CD14-positive monocyte (primary cell): ENCODE data around the gene KIF26A. TPM values are rescaled to one million over a fixed set of nuclear protein-coding genes. Genes with fewer than 3 reads are reported as not detected.

Source experiments
- DNase-seq, 3 donors: peaks; one replicate each; pipeline ENCODE4 v3.0.0-alpha.2; 2011 to 2022
- H2AFZ ChIP-seq: 2 replicates; pipeline ENCODE4 v1.6.0; 2012; ENCODE audit warnings: mild to moderate bottlenecking, low read depth, low read length, inconsistent platforms; ENCODE audit not compliant: insufficient read depth, poor library complexity, severe bottlenecking
- H3K27ac ChIP-seq, 2 donors: 1 replicate in 1 of 2; 2 replicates in 1 of 2; pipeline ENCODE4 v1.5.1; 2012 to 2013; ENCODE audit warnings: low read length in 2 of 2, control low read depth in 1 of 2, inconsistent platforms in 1 of 2, low read depth in 1 of 2, mild to moderate bottlenecking in 1 of 2
- H3K27me3 ChIP-seq, 2 donors: one replicate each; pipeline versions ENCODE4 v1.6.0 to v1.6.1; 2011 to 2013; ENCODE audit warnings: low read length in 2 of 2; ENCODE audit not compliant: control insufficient read depth in 2 of 2, insufficient read depth in 2 of 2
- H3K36me3 ChIP-seq, 2 donors: replicated peaks in 1 of 2; 1 replicate in 1 of 2; 2 replicates in 1 of 2; pipeline versions ENCODE4 v1.5.1 to v1.6.1; 2012 to 2013; ENCODE audit warnings: low read length in 2 of 2, control low read depth in 1 of 2, inconsistent platforms in 1 of 2, mild to moderate bottlenecking in 1 of 2; ENCODE audit not compliant: insufficient read depth in 2 of 2, control insufficient read depth in 1 of 2
- H3K4me1 ChIP-seq, 2 donors: 1 replicate in 1 of 2; 2 replicates in 1 of 2; pipeline versions ENCODE4 v1.5.1 to v1.6.1; 2012 to 2013; ENCODE audit warnings: low read length in 2 of 2, control low read depth in 1 of 2, inconsistent platforms in 1 of 2, mild to moderate bottlenecking in 1 of 2, moderate library complexity in 1 of 2; ENCODE audit not compliant: insufficient read depth in 2 of 2, control insufficient read depth in 1 of 2
- H3K4me2 ChIP-seq: replicated peaks from 2 replicates; pipeline ENCODE3; 2012; ENCODE audit warnings: low read length, moderate library complexity, mild to moderate bottlenecking; ENCODE audit not compliant: poor library complexity, severe bottlenecking; ENCODE audit errors: extremely low read depth
- H3K4me3 ChIP-seq, 3 experiments: fragments of 200-600 bp in 1 of 3; sonication (generic) in 1 of 3; replicated peaks in 1 of 3; 1 replicate in 2 of 3; 2 replicates in 1 of 3; pipeline ENCODE4 v1.5.1; 2011 to 2013; ENCODE audit warnings: low read length in 3 of 3, mild to moderate bottlenecking in 3 of 3, control low read depth in 2 of 3, low read depth in 2 of 3, inconsistent platforms in 1 of 3, moderate library complexity in 1 of 3
- H3K79me2 ChIP-seq: 2 replicates; pipeline ENCODE4 v1.6.0; 2012; ENCODE audit warnings: mild to moderate bottlenecking, control low read depth, inconsistent platforms, low read length, moderate library complexity; ENCODE audit not compliant: insufficient read depth
- H3K9ac ChIP-seq: 2 replicates; pipeline ENCODE4 v1.6.0; 2017; ENCODE audit warnings: low read length, mild to moderate bottlenecking; ENCODE audit not compliant: insufficient read depth, poor library complexity, severe bottlenecking
- H3K9me3 ChIP-seq, 2 donors: replicated peaks in 1 of 2; 1 replicate in 1 of 2; 2 replicates in 1 of 2; pipeline versions ENCODE4 v1.5.1 to v1.6.1; 2012 to 2013; ENCODE audit warnings: low read length in 2 of 2, control low read depth in 1 of 2; ENCODE audit not compliant: control insufficient read depth in 1 of 2, insufficient read depth in 1 of 2
- H4K20me1 ChIP-seq: 2 replicates; pipeline ENCODE4 v1.6.0; 2012; ENCODE audit warnings: mild to moderate bottlenecking, low read length, control low read depth, moderate library complexity; ENCODE audit not compliant: insufficient read depth
- H3K27ac Mint-ChIP-seq, 7 donors: one replicate each; pipeline ENCODE4 v1.8.0; 2020; ENCODE audit warnings: mild to moderate bottlenecking in 7 of 7, mixed read lengths in 7 of 7, moderate library complexity in 6 of 7, inconsistent platforms in 2 of 7
- H3K27me3 Mint-ChIP-seq, 3 donors: one replicate each; pipeline ENCODE4 v1.8.0; 2021 to 2022; ENCODE audit warnings: low read depth in 3 of 3, mild to moderate bottlenecking in 3 of 3, mixed read lengths in 3 of 3, moderate library complexity in 3 of 3, inconsistent platforms in 1 of 3
- H3K36me3 Mint-ChIP-seq, 2 donors: one replicate each; pipeline ENCODE4 v1.8.0; 2020; ENCODE audit warnings: mixed read lengths in 2 of 2, inconsistent platforms in 1 of 2, mild to moderate bottlenecking in 1 of 2
- H3K4me1 Mint-ChIP-seq: one replicate; pipeline ENCODE4 v1.8.0; 2020; ENCODE audit warnings: mild to moderate bottlenecking, mixed read lengths
- H3K4me3 Mint-ChIP-seq, 2 donors: one replicate each; pipeline ENCODE4 v1.8.0; 2020; ENCODE audit warnings: mild to moderate bottlenecking in 2 of 2, mixed read lengths in 2 of 2, moderate library complexity in 1 of 2
- H3K9me3 Mint-ChIP-seq, 7 donors: one replicate each; pipeline ENCODE4 v1.8.0; 2020 to 2022; ENCODE audit warnings: mixed read lengths in 7 of 7, mild to moderate bottlenecking in 6 of 7, moderate library complexity in 6 of 7, inconsistent platforms in 2 of 7
- WGBS: methylation state at CpG from one replicate; pipeline ENCODE4 v1.1.5; 2013; ENCODE audit warnings: missing lambda C conversion rate; ENCODE audit not compliant: insufficient coverage; 5-methylcytosine and 5-hydroxymethylcytosine counted together
- intact Hi-C, 2 donors: fragments of 100-400 bp; cut with micrococcal nuclease; formaldehyde crosslinking; loops; one replicate each; pipeline versions ENCODE4 v1.15.0 to v1.15.1; 2023
- polyA plus RNA-seq, 3 donors: library from polyadenylated mRNA; depleted of rRNA in 1 of 3; unstranded in 2 of 3; stranded (reverse) in 1 of 3; fragments of 300-500 nt in 2 of 3; fragments of >200 nt in 1 of 3; fragmentation: Illumina TruSeq in 2 of 3; gene quantifications; 1 replicate in 2 of 3; 2 replicates in 1 of 3; pipeline ENCODE4 v1.2.3, GENCODE V29; 2012 to 2021
- TF ChIP-seq, protein P1 (sequence below): fragments of 200-600 bp; IDR thresholded peaks from one replicate; pipeline ENCODE4 v1.8.0; 2022; ENCODE audit warnings: antibody characterized with exemption, mild to moderate bottlenecking

The KIF26A gene
- polyA plus RNA-seq, 3 donors = not detected

DNA sequence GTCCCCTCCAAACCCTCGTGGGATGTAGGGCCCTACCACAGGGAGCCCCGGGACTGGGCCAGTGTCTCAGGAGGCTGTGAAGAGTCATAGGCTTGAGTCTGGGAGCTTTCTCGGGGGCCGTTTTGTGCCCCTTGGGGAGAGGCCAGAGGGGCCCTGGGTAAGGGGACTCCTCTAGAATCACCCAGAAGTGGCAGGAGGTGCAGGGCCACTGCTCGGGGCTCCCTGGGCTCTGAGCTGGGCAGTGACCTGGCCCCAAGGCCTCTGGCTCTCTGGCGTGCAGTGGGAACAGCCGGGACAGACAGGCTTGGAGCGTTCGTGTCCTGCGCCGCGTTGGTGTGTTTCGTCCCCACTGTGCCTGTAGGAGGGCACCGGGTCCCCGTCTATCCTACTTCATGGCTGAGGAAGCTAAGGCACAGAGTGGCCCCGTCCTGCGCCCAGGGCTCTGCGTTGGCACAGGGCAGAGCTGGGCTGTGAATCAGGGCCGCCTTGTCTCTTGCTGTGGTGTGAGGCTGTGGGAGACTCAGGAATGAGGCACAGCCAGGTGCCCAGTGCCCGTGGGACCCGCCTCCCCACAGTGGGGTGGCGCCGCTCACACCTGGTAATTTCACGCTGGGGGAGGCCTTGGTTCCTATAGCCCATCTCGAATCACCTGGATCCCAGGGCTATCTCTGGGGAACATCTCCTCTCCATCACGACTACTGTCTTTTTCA lies 23.8 kb upstream of the KIF26A start:
- Histone ChIP-seq H3K79me2 (no peaks in the 10 kb centered on the region), H3K4me3 (no peak overlapping the region), H3K36me3 (no peaks in the 10 kb centered on the region), H3K27me3 (peaks cover 0 to 18% of the 10 kb centered on the region in 2 donors), H3K9ac (no peak overlapping the region), H3K9me3 (no peaks in the 10 kb centered on the region), H3K27ac (no peak overlapping the region), H2AFZ (no peak overlapping the region), H3K4me1 (peaks cover 0 to 8% of the 10 kb centered on the region in 2 donors), H3K4me2 (no peak overlapping the region), H4K20me1 (no peaks in the 10 kb centered on the region)
- DNase-seq = no peak
- H3K4me3 Mint-ChIP-seq = no peak overlapping the region
- H3K27ac Mint-ChIP-seq = peak overlapping the region in 1 of 7 donors; percentile 24
- H3K36me3 Mint-ChIP-seq = no peaks in the 10 kb centered on the region
- H3K27me3 Mint-ChIP-seq = peaks cover 28 to 48% (median 32%) of the 10 kb centered on the region in 3 donors
- TF ChIP-seq, protein P1, sequence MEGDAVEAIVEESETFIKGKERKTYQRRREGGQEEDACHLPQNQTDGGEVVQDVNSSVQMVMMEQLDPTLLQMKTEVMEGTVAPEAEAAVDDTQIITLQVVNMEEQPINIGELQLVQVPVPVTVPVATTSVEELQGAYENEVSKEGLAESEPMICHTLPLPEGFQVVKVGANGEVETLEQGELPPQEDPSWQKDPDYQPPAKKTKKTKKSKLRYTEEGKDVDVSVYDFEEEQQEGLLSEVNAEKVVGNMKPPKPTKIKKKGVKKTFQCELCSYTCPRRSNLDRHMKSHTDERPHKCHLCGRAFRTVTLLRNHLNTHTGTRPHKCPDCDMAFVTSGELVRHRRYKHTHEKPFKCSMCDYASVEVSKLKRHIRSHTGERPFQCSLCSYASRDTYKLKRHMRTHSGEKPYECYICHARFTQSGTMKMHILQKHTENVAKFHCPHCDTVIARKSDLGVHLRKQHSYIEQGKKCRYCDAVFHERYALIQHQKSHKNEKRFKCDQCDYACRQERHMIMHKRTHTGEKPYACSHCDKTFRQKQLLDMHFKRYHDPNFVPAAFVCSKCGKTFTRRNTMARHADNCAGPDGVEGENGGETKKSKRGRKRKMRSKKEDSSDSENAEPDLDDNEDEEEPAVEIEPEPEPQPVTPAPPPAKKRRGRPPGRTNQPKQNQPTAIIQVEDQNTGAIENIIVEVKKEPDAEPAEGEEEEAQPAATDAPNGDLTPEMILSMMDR = no peak
- WGBS = 87% methylated on average over 24 of the region's 26 CpGs
- H3K4me1 Mint-ChIP-seq = no peaks in the 10 kb centered on the region
- H3K9me3 Mint-ChIP-seq = peaks cover 0 to 5% (median 0%) of the 10 kb centered on the region in 7 donors
- intact Hi-C loops = no loop called here

DNA sequence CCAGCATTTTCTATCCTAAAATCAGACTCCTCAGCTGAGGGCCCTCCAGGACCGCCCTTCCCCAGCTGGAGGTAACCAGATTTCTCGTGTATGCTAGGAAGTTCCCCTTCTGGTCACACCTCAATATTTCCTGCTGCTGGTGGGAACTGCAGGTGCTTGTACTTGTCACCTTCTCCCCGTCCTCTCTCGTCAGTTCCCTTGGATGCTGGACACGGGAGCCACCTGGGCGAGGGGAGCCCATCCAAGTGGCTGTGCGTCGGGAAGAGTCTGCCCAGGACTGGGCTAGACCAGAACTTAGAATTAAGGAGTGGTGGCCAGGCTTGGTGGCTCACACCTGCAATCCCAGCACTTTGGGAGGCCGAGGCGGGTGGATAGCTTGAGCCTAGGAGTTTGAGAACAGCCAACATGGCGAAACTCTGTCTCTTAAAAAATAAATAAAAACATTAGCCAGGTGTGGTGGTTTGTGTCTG lies 23.2 kb upstream of the KIF26A start:
- H3K27me3 ChIP-seq = peaks cover 0 to 18% of the 10 kb centered on the region in 2 donors

More for the DNA sequence above, 23.2 kb upstream of the KIF26A start:
- Histone ChIP-seq H2AFZ (no peak overlapping the region), H3K9ac (no peak overlapping the region), H3K4me3 (no peak overlapping the region), H3K27ac (no peak overlapping the region), H3K9me3 (no peaks in the 10 kb centered on the region), H3K79me2 (no peaks in the 10 kb centered on the region), H3K36me3 (no peaks in the 10 kb centered on the region), H3K4me1 (peaks cover 0 to 8% of the 10 kb centered on the region in 2 donors), H3K4me2 (no peak overlapping the region), H4K20me1 (no peaks in the 10 kb centered on the region)
- Mint-ChIP-seq H3K9me3 (peaks cover 0 to 5% (median 0%) of the 10 kb centered on the region in 7 donors), H3K4me3 (peak overlapping the region in 1 of 2 donors; percentile 76), H3K36me3 (no peaks in the 10 kb centered on the region), H3K27me3 (peaks cover 28 to 48% (median 34%) of the 10 kb centered on the region in 3 donors), H3K27ac (peak overlapping the region in 2 of 7 donors; percentile 26 to 42), H3K4me1 (no peaks in the 10 kb centered on the region)
- no peak for DNase-seq
- TF ChIP-seq, protein P1 = no peak
- 56% methylated on average over 3 of the region's 11 CpGs for WGBS
- intact Hi-C loops = no loop called here
